Spinal cord (tissue), 10 donors: ENCODE data around the gene HIP1R. TPM values are rescaled to one million over a fixed set of nuclear protein-coding genes. Genes with fewer than 3 reads are reported as not detected.

Experiments
- DNase-seq, 6 donors: peaks; one replicate each; pipeline versions ENCODE4 v3.0.0 to v3.0.0-alpha.2; 2013 to 2015; ENCODE audit warnings: low spot score in 6 of 6, low read depth in 4 of 6
- H3K27ac ChIP-seq: one replicate; pipeline ENCODE4 v1.5.1; 2013; ENCODE audit warnings: low read depth, low read length, control low read depth
- H3K27me3 ChIP-seq: one replicate; pipeline ENCODE4 v1.6.1; 2013; ENCODE audit warnings: low read length; ENCODE audit not compliant: control insufficient read depth, insufficient read depth
- H3K36me3 ChIP-seq: one replicate; pipeline ENCODE4 v1.6.1; 2013; ENCODE audit warnings: low read length; ENCODE audit not compliant: control insufficient read depth, insufficient read depth
- H3K4me1 ChIP-seq: one replicate; pipeline ENCODE4 v1.6.1; 2013; ENCODE audit warnings: low read length; ENCODE audit not compliant: control insufficient read depth, insufficient read depth
- H3K4me3 ChIP-seq: one replicate; pipeline ENCODE4 v1.5.1; 2013; ENCODE audit warnings: low read depth, low read length, control low read depth
- H3K9me3 ChIP-seq: one replicate; pipeline ENCODE4 v1.6.1; 2013; ENCODE audit warnings: low read length; ENCODE audit not compliant: control insufficient read depth, insufficient read depth
- WGBS: methylation state at CpG from one replicate; pipeline ENCODE4 v1.1.5; 2013; ENCODE audit warnings: missing lambda C conversion rate; ENCODE audit not compliant: insufficient coverage; 5-methylcytosine and 5-hydroxymethylcytosine counted together
- polyA plus RNA-seq, 2 donors: library from polyadenylated mRNA; unstranded; fragments of 120-200 nt; gene quantifications; one replicate each; pipeline ENCODE4 v1.2.1, GENCODE V29; 2013; ENCODE audit not compliant: insufficient read length in 2 of 2
- total RNA-seq, 2 donors: library from RNA; depleted of rRNA in 1 of 2; stranded (reverse); fragments of 120-200 nt in 1 of 2; fragments of >200 nt in 1 of 2; gene quantifications; one replicate each; pipeline versions ENCODE4 v1.2.3 to v1.2.4, GENCODE V29; 2013 to 2014
- donor health status: healthy.

Gene HIP1R
- total and polyA plus RNA-seq, 4 donors = 37.5 to 71.4 (median 49.8) TPM

DNA sequence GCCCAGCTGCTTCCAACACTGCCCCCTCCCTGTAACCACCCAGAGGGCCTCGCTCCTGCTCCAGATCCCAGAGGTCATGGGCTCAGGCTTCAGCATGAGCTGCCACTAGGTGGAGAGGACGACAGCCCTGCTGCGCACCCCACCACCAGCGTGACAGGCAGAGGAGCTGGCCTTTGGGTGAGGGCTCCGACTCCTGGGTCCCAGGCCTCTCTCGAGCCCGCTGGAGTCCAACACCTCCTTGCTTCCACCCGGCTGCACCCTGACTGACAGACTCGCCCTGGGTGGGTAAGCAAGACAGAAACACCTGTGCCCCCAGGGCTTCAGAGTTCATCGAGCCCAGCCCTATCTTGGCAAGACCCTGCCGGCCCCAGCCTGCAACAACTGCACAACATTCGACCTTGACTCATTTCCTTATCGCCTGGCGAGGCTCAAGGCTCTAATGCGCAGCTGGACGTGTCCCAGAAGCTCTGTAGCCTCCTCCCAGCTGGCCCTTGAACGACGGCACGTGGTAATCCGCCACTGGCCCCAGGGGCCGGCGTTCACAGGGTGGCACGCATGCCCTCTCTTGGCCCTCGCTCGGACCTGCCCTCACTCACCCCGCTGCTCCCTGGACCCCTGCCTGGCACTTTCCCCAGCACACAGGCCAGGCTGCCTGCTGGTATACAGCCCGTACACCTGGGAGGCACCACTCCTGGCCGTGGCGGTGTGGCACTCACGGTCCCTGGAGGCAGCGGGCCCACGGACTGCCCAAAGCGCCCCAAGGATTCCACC is 32.6 kb downstream of the HIP1R start:
- Histone ChIP-seq H3K27ac (no peak overlapping the region), H3K9me3 (no peaks in the 10 kb centered on the region), H3K4me1 (peaks cover 48% of the 10 kb centered on the region), H3K4me3 (no peak overlapping the region), H3K27me3 (no peaks in the 10 kb centered on the region), H3K36me3 (peaks cover 70% of the 10 kb centered on the region)
- DNase-seq = no peak
- 91% methylated on average over 33 of the region's 33 CpGs for WGBS

DNA sequence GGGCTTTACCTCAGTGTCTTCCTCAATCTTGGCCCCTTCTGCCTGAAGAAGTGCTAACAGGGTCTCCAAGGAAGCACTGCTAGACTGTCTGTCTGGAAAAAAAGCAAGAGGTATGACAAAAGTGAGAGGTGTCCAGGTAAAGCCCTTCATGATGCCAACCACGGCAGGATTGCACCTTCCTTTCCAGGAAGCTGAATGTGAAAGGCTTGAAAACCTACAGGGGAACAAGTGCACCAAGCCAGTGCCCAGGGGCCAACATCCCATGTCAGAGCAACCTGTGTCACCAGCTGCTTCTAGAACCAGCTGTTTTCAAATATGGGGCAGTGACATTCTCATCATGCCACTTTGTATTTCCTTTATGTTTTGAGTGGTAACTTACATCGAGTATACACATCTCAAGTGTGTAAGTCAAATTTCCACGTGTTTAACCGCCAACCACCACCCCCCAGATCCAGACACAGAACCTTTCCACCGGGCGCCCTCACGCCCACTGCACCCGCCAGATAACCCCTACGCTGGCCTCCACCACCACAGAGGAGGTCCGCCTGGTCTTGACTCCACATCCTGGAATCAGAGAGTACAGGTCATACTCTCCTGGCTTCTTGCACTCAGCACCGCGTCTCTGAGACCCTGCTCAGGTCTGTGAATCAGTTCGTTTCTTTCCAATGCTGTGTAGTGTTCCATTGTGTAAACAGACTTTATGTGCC is 33.4 kb downstream of the HIP1R start:
- Histone ChIP-seq H3K9me3 (no peaks in the 10 kb centered on the region), H3K27me3 (no peaks in the 10 kb centered on the region), H3K27ac (no peak overlapping the region), H3K4me3 (no peak overlapping the region), H3K4me1 (peaks cover 49% of the 10 kb centered on the region), H3K36me3 (peaks cover 63% of the 10 kb centered on the region)
- WGBS = 95% methylated on average over 11 of the region's 13 CpGs
- DNase-seq = no peak

DNA sequence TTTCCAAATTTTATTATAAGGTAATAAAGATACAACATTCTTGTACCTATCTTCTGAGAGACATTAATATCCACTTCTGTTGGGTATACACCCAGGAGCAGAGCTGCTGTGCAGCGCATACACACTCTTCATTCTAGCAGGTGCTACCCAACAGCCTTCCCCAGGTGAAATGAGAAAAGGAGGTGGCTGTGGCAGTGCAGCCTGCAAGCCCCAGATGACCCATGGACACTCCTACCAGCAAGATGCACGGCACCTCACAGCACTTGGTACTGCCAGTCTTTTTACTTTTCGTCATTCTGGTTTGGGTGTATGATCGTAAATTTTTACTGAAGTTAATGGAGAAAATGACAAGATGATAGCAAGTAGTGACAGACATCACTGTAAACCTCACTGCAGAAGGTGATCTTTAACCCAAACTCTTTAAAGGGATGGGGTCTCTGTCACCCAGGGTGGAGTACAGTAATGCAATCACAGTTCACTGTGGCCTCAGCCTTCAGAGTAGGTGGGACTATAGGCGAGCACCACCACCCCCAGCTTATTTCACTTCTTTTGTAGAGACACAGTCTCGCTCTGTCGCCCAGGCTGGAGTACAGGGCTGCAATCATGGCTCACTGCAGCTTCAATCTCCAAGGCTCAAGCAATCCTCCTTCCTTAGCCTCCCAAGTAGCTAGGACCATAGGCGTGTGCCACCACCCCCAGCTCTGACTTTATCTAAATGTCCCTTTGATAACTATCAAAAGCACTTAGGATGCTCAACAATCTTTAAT is 34.1 kb downstream of the HIP1R start:
- 98% methylated on average over 5 of the region's 8 CpGs for WGBS
- Histone ChIP-seq H3K27me3 (no peaks in the 10 kb centered on the region), H3K36me3 (peaks cover 59% of the 10 kb centered on the region), H3K4me3 (no peak overlapping the region), H3K9me3 (no peaks in the 10 kb centered on the region), H3K4me1 (peaks cover 57% of the 10 kb centered on the region), H3K27ac (no peak overlapping the region)
- DNase-seq = no peak

DNA sequence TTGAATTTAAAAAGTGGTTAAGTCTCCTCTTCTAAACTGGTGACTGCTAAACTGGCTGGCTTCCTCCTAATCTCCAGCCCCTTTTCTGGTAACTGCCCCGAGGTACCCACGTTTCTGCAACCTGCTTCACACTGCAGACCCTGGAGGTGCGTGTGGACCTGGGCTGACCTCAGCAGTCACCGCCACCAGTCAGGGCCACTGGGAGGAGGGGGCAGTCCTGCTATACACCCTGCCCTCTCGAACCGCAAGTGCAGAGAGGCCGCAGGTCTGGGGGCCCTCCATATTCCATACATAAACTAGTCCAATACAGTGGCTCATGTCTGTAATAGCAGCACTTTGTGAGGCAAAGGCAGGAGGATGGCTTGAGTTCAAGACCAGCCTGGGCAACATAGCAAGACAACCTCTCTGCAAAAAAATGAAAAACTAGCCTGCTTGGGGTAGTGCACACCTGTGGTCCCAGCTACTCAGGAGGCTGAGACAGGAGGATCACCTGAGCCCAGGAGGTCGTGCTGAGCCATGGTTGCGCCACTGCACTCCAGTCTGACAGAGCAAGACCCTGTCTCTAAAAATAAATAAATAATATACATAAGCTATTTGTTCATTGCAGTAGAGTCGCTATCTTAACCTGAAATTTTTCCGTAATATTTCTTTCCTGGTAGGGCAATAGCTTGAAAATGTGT is 35.0 kb downstream of the HIP1R start:
- H3K27ac ChIP-seq = peak overlapping the region; percentile 87

DNA sequence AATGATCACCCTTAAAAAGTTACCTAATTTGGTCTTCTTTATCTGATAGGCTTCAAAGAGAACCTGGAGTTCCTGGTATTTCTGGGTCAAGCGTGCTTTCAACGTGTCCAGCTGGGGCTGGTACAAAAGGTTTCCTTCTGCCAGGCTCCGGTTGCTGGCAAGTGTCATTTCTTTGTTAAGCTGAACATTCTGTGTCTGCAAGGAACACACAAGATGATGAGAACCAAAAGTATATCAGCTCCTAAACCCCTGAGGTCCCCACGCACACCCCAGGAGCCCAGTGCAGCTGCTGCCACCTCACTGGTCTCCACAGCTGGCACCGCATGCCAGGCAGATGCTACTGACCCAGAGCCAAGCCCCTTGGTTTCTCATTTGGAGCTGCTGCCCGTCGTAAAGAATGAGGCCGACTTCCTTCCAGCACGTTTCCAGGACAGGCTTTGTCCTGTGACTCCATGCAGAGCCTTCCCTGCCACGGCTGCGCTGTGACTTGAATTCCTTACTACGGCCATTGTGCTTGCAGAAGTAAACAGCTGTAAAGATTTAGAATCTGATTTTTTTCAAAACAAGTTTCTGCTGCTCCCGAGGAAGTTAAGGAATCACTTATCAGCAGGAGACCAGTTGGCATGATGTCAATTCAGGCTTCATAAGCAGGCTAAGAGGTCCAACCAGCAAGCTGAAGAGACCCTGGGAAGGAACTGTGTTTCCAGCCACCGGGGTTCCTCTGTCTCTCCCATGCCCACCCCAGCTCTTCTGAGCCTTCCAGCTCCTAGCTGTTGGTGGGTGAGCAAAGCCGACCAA is 35.8 kb downstream of the HIP1R start:
- peak overlapping the region; percentile 12 for H3K4me3 ChIP-seq
- peak in 2 of 6 donors; percentile 80 to 85 for DNase-seq
- H3K27me3 ChIP-seq = no peaks in the 10 kb centered on the region
- no peaks in the 10 kb centered on the region for H3K9me3 ChIP-seq
- WGBS = 11% methylated on average over 14 of the region's 15 CpGs
- peaks cover 42% of the 10 kb centered on the region for H3K36me3 ChIP-seq
- peak overlapping the region; percentile 87 for H3K27ac ChIP-seq
- H3K4me1 ChIP-seq = peaks cover 49% of the 10 kb centered on the region

More for the DNA sequence above, 35.0 kb downstream of the HIP1R start:
- H3K36me3 ChIP-seq = peaks cover 50% of the 10 kb centered on the region
- H3K4me1 ChIP-seq = peaks cover 53% of the 10 kb centered on the region
- WGBS = 98% methylated on average over 4 of the region's 11 CpGs
- H3K27me3 ChIP-seq = no peaks in the 10 kb centered on the region
- no peaks in the 10 kb centered on the region for H3K9me3 ChIP-seq
- H3K4me3 ChIP-seq = no peak overlapping the region
- DNase-seq = no peak

DNA sequence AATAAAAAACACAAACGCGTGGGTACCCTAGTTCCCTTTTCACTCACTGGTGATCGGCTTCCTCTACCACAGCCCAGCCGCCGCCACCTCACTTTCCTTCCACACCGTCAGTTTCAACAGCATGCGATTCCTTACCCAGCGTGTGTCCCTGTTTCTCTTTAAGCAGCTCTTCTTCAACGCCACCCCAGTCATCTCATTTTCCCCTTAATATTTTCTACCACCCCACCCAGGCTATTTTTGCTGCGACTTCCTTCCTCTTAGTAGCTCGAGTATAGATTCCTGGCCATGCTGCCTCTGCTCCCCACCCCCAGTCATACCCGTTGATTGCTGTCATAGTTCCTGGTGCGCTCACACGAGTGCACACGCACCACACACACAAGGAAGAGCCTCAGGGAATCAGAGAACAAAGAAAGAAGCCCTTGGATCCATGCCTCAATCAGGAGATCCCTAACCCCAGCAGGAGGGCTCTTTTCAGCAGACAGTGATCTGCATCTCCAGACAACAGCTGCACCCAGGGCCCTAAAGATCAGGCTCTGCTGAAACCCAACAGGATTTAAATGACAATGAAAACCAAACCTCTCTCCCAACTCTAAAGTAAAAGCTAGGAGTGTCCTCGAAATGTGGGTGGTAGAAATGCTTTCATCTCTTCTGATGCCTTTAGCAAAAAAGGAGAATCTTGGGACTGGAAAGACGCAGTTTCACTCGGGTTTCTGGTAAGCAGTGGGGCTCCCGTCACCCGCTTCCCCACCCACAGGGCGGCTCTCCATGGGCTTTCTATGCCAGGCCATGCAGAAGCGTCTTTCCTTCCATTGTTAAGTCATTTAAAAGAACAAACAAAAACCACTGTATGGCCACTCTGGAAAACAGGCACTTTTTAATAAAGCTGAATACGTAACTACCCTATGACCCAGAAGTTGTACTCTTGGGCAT is 36.9 kb downstream of the HIP1R start:
- Histone ChIP-seq H3K4me1 (peaks cover 57% of the 10 kb centered on the region), H3K36me3 (peaks cover 32% of the 10 kb centered on the region), H3K27ac (peak overlapping the region; percentile 87), H3K27me3 (no peaks in the 10 kb centered on the region), H3K9me3 (no peaks in the 10 kb centered on the region), H3K4me3 (peak overlapping the region; percentile 11)
- DNase-seq = peak in 2 of 6 donors; percentile 86 to 93
- WGBS = 15% methylated on average over 19 of the region's 23 CpGs

DNA sequence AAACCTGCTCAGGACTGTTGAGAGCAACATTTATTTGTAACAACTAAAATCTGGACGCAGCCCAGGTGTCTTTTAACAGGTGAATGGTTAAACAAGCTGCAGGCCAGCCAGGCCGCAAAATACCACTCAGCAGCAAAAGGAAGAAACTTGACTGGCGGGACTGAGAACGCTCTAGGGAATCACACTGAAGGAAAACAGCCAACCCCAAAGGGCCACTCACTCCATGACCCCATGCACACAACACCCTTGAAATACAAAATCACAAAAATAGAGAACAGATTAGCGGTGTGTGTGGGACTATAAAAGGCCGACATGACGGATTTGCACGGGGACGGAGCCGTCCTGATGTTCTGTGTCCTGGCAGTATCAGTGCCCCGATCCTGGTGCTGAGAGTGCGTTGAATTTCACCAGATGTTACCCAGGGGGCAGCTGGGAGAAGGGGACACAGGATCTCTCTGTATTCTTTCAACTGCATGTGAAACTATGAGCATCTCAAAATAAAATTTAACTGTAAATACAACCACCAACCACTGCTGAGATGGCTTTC is 37.6 kb downstream of the HIP1R start:
- H3K27me3 ChIP-seq = no peaks in the 10 kb centered on the region
- DNase-seq = no peak
- H3K36me3 ChIP-seq = peaks cover 24% of the 10 kb centered on the region
- H3K27ac ChIP-seq = peak overlapping the region; percentile 87
- H3K9me3 ChIP-seq = no peaks in the 10 kb centered on the region
- peaks cover 57% of the 10 kb centered on the region for H3K4me1 ChIP-seq
- WGBS = 41% methylated on average over 9 of the region's 12 CpGs
- H3K4me3 ChIP-seq = no peak overlapping the region

DNA sequence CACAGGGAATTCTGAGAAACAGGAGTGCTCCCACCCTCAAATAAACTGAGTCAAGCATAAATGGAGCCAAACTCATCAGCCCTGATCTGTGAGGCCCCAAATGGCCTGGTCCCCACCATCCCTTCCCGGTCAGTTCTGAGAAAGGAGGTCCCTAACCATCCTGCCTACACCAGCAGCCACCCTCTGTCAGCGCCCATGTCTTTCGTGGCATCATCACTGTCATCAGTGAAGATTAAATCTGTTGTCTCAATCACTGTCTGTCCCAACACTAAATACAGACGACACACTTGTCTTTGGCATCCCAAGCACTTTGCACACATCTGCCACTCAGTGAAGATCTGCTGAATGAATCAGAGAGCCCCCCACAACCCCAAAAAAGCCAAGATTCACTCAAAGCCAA is 38.3 kb downstream of the HIP1R start:
- no peaks in the 10 kb centered on the region for H3K9me3 ChIP-seq
- 75% methylated on average over 4 of the region's 4 CpGs for WGBS
- H3K4me1 ChIP-seq = peaks cover 57% of the 10 kb centered on the region
- H3K27ac ChIP-seq = peak overlapping the region; percentile 87
- peaks cover 19% of the 10 kb centered on the region for H3K36me3 ChIP-seq
- H3K27me3 ChIP-seq = no peaks in the 10 kb centered on the region
- DNase-seq = no peak
- H3K4me3 ChIP-seq = no peak overlapping the region
